ENCODE data around the gene FZD1. TPM values are rescaled to one million over a fixed set of nuclear protein-coding genes. Genes with fewer than 3 reads are reported as not detected.

Gene FZD1
- total and polyA plus RNA-seq, 2 of the 13 experiments (the other 11 are each of a cell fraction or from before 2014, with no cell fraction given), result 0.22 to 0.80 TPM

- no peak for TF ChIP-seq ZNF619 (CRISPR knock-in tag; IDR thresholded peaks at IDR 0.05)
- TF ChIP-seq ZNF737 (CRISPR knock-in tag; IDR thresholded peaks at IDR 0.05; ENCODE audit: borderline replicate concordance), result no peak
- no peak for TF ChIP-seq ZNF672 (CRISPR knock-in tag; IDR thresholded peaks at IDR 0.05)
- no peak for TF ChIP-seq PRMT3 (CRISPR knock-in tag; IDR thresholded peaks at IDR 0.05; ENCODE audit: borderline replicate concordance, low read depth)
- TF ChIP-seq ZFP36L2 (CRISPR knock-in tag; IDR thresholded peaks at IDR 0.05), result no peak
Observed at GRCh38 chr7:91239772-91240171, 24.5 kb upstream of the FZD1 start (continued).

GRCh38 chr7:91240376-91240941 is 23.8 kb upstream of the FZD1 start:
- no peak overlapping the region for H3K27ac ChIP-seq (ENCODE audit: extremely low read length, insufficient read depth, low read length)
- DNase-seq (ENCODE audit: low spot score) (peak; percentile 32), FAIRE-seq (no peak), ATAC-seq (no peak)
- ChIA-PET CTCF (ENCODE audit: low intra/inter-chr PET ratio, low total read pairs) (no interaction called here), POLR2A (no interaction called here)
- BruUV-seq (replicated peaks), result no TSS peak
- no peaks in the 10 kb centered on the region for H3K36me3 ChIP-seq (replicated peaks in 1 of 2; ENCODE audit: control insufficient read depth in 1 of 2, insufficient read depth in 2 of 2, low read length in 2 of 2)
- no peak overlapping the region for H3K9ac ChIP-seq (ENCODE audit: insufficient read depth, low read depth, low read length)
- intact Hi-C loops (cut with micrococcal nuclease; ENCODE audit: unreplicated experiment), result no loop called here
- in situ Hi-C loops (cut with HindIII; ENCODE audit: extremely low pct_ligation_motif_present, low pct_unique_long_range_greater_than_20kb), result no loop called here
- H3K4me3 ChIP-seq (replicated peaks in 1 of 3; ENCODE audit: insufficient read depth in 1 of 3, low read depth in 2 of 3, low read length in 3 of 3), result no peak overlapping the region
- H2AFZ ChIP-seq (ENCODE audit: low read length), result no peak overlapping the region
- H3K4me1 ChIP-seq (ENCODE audit: insufficient read depth, low read length), result peaks cover 16% of the 10 kb centered on the region
- no peaks in the 10 kb centered on the region for H3K79me2 ChIP-seq (ENCODE audit: insufficient read depth, low read length)
- no peaks in the 10 kb centered on the region for H4K20me1 ChIP-seq (ENCODE audit: insufficient read depth, low read length)
- H3K4me2 ChIP-seq (ENCODE audit: low read depth, low read length), result no peak overlapping the region
- WGBS (ENCODE audit: low lambda C conversion rate), result 0% methylated on average over 2 of the region's 2 CpGs
- no peaks in the 10 kb centered on the region for H3K9me3 ChIP-seq (ENCODE audit: low read length)
- no peaks in the 10 kb centered on the region for H3K27me3 ChIP-seq (ENCODE audit: control insufficient read depth in 1 of 2, insufficient read depth in 2 of 2, low read length in 2 of 2)
- TF ChIP-seq GLI4 (CRISPR knock-in tag; IDR thresholded peaks at IDR 0.05; ENCODE audit: borderline replicate concordance), result no peak
- no peak for TF ChIP-seq ZNF350 (CRISPR knock-in tag; IDR thresholded peaks at IDR 0.05; ENCODE audit: borderline replicate concordance, low read depth)
- TF ChIP-seq MAFK (conservative IDR thresholded peaks at IDR 0.05 in 1 of 2, IDR thresholded peaks at IDR 0.05 in 1 of 2; ENCODE audit: low read length in 2 of 2), result no peak
- no peak for TF ChIP-seq FOXP1 (IDR thresholded peaks at IDR 0.05)
- 0 out of 2 replicates have a peak, but pooled peaks have one; percentile 12 for TF ChIP-seq FOXP1 (CRISPR knock-in tag; IDR thresholded peaks at IDR 0.05)
- TF ChIP-seq ZNF607 (CRISPR knock-in tag; IDR thresholded peaks at IDR 0.05; ENCODE audit: borderline replicate concordance), result no peak
- TF ChIP-seq, protein P1, sequence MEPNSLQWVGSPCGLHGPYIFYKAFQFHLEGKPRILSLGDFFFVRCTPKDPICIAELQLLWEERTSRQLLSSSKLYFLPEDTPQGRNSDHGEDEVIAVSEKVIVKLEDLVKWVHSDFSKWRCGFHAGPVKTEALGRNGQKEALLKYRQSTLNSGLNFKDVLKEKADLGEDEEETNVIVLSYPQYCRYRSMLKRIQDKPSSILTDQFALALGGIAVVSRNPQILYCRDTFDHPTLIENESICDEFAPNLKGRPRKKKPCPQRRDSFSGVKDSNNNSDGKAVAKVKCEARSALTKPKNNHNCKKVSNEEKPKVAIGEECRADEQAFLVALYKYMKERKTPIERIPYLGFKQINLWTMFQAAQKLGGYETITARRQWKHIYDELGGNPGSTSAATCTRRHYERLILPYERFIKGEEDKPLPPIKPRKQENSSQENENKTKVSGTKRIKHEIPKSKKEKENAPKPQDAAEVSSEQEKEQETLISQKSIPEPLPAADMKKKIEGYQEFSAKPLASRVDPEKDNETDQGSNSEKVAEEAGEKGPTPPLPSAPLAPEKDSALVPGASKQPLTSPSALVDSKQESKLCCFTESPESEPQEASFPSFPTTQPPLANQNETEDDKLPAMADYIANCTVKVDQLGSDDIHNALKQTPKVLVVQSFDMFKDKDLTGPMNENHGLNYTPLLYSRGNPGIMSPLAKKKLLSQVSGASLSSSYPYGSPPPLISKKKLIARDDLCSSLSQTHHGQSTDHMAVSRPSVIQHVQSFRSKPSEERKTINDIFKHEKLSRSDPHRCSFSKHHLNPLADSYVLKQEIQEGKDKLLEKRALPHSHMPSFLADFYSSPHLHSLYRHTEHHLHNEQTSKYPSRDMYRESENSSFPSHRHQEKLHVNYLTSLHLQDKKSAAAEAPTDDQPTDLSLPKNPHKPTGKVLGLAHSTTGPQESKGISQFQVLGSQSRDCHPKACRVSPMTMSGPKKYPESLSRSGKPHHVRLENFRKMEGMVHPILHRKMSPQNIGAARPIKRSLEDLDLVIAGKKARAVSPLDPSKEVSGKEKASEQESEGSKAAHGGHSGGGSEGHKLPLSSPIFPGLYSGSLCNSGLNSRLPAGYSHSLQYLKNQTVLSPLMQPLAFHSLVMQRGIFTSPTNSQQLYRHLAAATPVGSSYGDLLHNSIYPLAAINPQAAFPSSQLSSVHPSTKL (CRISPR knock-in tag; IDR thresholded peaks at IDR 0.05), result peak; percentile 44
- TF ChIP-seq GATAD2A (CRISPR knock-in tag; IDR thresholded peaks at IDR 0.05), result 0 out of 2 replicates have a peak, but pooled peaks have one; percentile 24
- no peak for TF ChIP-seq E2F1 (CRISPR knock-in tag; IDR thresholded peaks at IDR 0.05)
- no peak for TF ChIP-seq ISL2 (CRISPR knock-in tag; IDR thresholded peaks at IDR 0.05)
- TF ChIP-seq ZNF34 (CRISPR knock-in tag; IDR thresholded peaks at IDR 0.05; ENCODE audit: borderline replicate concordance), result no peak
- no peak for TF ChIP-seq ESRRA (CRISPR knock-in tag; IDR thresholded peaks at IDR 0.05; ENCODE audit: low read depth)
- TF ChIP-seq SIN3A (IDR thresholded peaks at IDR 0.05; ENCODE audit: borderline replicate concordance, low read depth, low read length), result no peak
- no peak for TF ChIP-seq SOX13 (IDR thresholded peaks at IDR 0.05)
- peak in 1 of 2 experiments; percentile 36; a peak in 1 of 4 replicates for TF ChIP-seq SOX13 (CRISPR knock-in tag; conservative IDR thresholded peaks at IDR 0.05 in 1 of 2, IDR thresholded peaks at IDR 0.05 in 1 of 2)
